GM19467 (cell line): ENCODE measurements around the gene LIN9.
A peak's percentile ranks its signal among the peaks of the same experiment; 100 is the strongest.
"Not testable (repeated sequence)": the region's sequence is repeated elsewhere in the genome, so short reads cannot be mapped to it uniquely, and the experiment has no call there.

Experiments used
- ATAC-seq: cut with Tn5 transposase; IDR thresholded peaks from one replicate; pipeline ENCODE4 v1.9.1; 2021; ENCODE audit warnings: mild to moderate bottlenecking, moderate library complexity; ENCODE audit not compliant: unreplicated experiment

The LIN9 gene

GRCh38 chr1:226216056-226216455, 92.9 kb downstream of the LIN9 start:
- no peak for ATAC-seq

GRCh38 chr1:226215239-226215638, 93.7 kb downstream of the LIN9 start:
- no peak for ATAC-seq

GRCh38 chr1:226212545-226212944, 96.4 kb downstream of the LIN9 start:
- ATAC-seq, result no peak

- no peak for ATAC-seq
These were observed 97.7 kb downstream of the LIN9 start for GRCh38 chr1:226211181-226211821.

- ATAC-seq, result no peak
These were observed 98.3 kb downstream of the LIN9 start for GRCh38 chr1:226210571-226211176.

GRCh38 chr1:226209307-226210059, 99.5 kb downstream of the LIN9 start:
- no peak for ATAC-seq

GRCh38 chr1:226207048-226207447, 101.9 kb downstream of the LIN9 start:
- ATAC-seq, result no peak

- no peak for ATAC-seq
These were observed 104.8 kb downstream of the LIN9 start for GRCh38 chr1:226204198-226204597.

GRCh38 chr1:226203655-226204054, 105.3 kb downstream of the LIN9 start:
- no peak for ATAC-seq

- no peak for ATAC-seq
These were observed 105.7 kb downstream of the LIN9 start for GRCh38 chr1:226203240-226203639.

GRCh38 chr1:226202666-226203065, 106.3 kb downstream of the LIN9 start:
- not testable (repeated sequence) for ATAC-seq

GRCh38 chr1:226202246-226202645, 106.7 kb downstream of the LIN9 start:
- ATAC-seq, result no peak

- no peak for ATAC-seq
These were observed 107.9 kb downstream of the LIN9 start for GRCh38 chr1:226201029-226201593.

GRCh38 chr1:226199971-226200370, 109.0 kb downstream of the LIN9 start:
- no peak for ATAC-seq

- ATAC-seq, result no peak
These were observed 113.8 kb downstream of the LIN9 start for GRCh38 chr1:226195144-226195543.

- ATAC-seq, result no peak
These were observed 121.6 kb downstream of the LIN9 start for GRCh38 chr1:226187380-226187779.

GRCh38 chr1:226187019-226187322, 122.0 kb downstream of the LIN9 start:
- no peak for ATAC-seq

GRCh38 chr1:226186124-226187018, 122.6 kb downstream of the LIN9 start, which contains the start of gene ACBD3:
Gene ACBD3, minus strand, starts transcription at chr1:226186741. Its CDS starts 66 bp downstream, at chr1:226186675.
- peak; percentile 93 for ATAC-seq

GRCh38 chr1:226185141-226186036, 123.6 kb downstream of the LIN9 start:
- ATAC-seq, result no peak
